Measurements from ENCODE around the gene LCN1.
"Not testable (repeated sequence)": the region's sequence is repeated elsewhere in the genome, so short reads cannot be mapped to it uniquely, and the experiment has no call there.

The LCN1 gene

GRCh38 chr9:135524130-135524861 is 3.1 kb downstream of the LCN1 start:
- DNase-seq: peak; percentile 56

- DNase-seq: peak; percentile 57
Measured at GRCh38 chr9:135525241-135526088, 4.2 kb downstream of the LCN1 start.

- DNase-seq: peak; percentile 28
Measured at GRCh38 chr9:135526089-135526729, 5.0 kb downstream of the LCN1 start.

- peak; percentile 50 for DNase-seq
Measured at GRCh38 chr9:135526730-135527571, 5.7 kb downstream of the LCN1 start.

GRCh38 chr9:135528842-135529435 is 7.7 kb downstream of the LCN1 start:
- DNase-seq: peak; percentile 19

GRCh38 chr9:135530146-135530545 is 8.9 kb downstream of the LCN1 start:
- DNase-seq: peak; percentile 30

- no peak for DNase-seq
Measured at GRCh38 chr9:135531096-135531495, 9.9 kb downstream of the LCN1 start.

- DNase-seq: no peak
Measured at GRCh38 chr9:135533113-135533512, 11.9 kb downstream of the LCN1 start.

GRCh38 chr9:135533674-135534073 is 12.4 kb downstream of the LCN1 start:
- no peak for DNase-seq

GRCh38 chr9:135534192-135534711 is 13.0 kb downstream of the LCN1 start:
- DNase-seq: not testable (repeated sequence)

- DNase-seq: not testable (repeated sequence)
Measured at GRCh38 chr9:135534826-135535225, 13.6 kb downstream of the LCN1 start.

- DNase-seq: not testable (repeated sequence)
Measured at GRCh38 chr9:135535631-135536030, 14.4 kb downstream of the LCN1 start.

- DNase-seq: no peak
Measured at GRCh38 chr9:135536216-135536615, 15.0 kb downstream of the LCN1 start.

- not testable (repeated sequence) for DNase-seq
Measured at GRCh38 chr9:135543262-135543894, 22.1 kb downstream of the LCN1 start.

GRCh38 chr9:135544981-135545635 is 23.9 kb downstream of the LCN1 start:
- no peak for DNase-seq

GRCh38 chr9:135545646-135546176 is 24.5 kb downstream of the LCN1 start, which contains the start of gene OBP2A:
Gene OBP2A (plus strand): TSS chr9:135546126. CDS start chr9:135546181, 55 bp downstream.
- not testable (repeated sequence) for DNase-seq

- not testable (repeated sequence) for DNase-seq
Measured at GRCh38 chr9:135546792-135547617, 25.8 kb downstream of the LCN1 start.

- no peak for DNase-seq
Measured at GRCh38 chr9:135547756-135548736, 26.8 kb downstream of the LCN1 start.
